ENCODE results near the gene MAP3K19.

DNA sequence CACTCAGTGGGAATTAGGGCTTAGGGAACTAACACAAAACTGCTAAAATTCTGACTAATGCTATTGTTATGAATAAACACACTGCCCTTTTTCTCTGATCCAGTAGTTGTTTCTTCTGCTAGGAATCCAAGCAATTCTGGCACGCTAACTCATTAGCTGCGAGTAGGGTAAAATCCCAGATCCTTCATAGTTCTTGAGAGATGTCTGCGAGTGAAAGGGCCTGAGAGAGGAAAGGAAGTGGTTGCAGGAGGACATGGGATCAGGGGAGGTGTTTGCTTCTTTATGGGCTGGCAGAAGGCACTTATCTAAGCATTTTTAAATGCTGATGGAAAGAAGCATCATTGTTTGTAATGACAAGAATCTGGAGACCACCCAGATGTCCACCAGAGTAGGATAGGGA, 9.4 kb downstream of the MAP3K19 start:
- TF ChIP-seq CTCF (IDR thresholded peaks at IDR 0.05) (no peak), ZFX (IDR thresholded peaks at IDR 0.05; ENCODE audit: borderline replicate concordance) (no peak)

Data from 22Rv1 (cell line).